GM19468 (cell line): Measurements from ENCODE around the gene ANXA4.
"Not testable (repeated sequence)": the region's sequence is repeated elsewhere in the genome, so short reads cannot be mapped to it uniquely, and the experiment has no call there.

Experiments used
- ATAC-seq: cut with Tn5 transposase; IDR thresholded peaks from one replicate; pipeline ENCODE4 v1.9.1; 2021; ENCODE audit warnings: mild to moderate bottlenecking, moderate library complexity, moderate number of reproducible peaks; ENCODE audit not compliant: unreplicated experiment; ENCODE audit errors: extremely low read depth

ANXA4 gene

DNA sequence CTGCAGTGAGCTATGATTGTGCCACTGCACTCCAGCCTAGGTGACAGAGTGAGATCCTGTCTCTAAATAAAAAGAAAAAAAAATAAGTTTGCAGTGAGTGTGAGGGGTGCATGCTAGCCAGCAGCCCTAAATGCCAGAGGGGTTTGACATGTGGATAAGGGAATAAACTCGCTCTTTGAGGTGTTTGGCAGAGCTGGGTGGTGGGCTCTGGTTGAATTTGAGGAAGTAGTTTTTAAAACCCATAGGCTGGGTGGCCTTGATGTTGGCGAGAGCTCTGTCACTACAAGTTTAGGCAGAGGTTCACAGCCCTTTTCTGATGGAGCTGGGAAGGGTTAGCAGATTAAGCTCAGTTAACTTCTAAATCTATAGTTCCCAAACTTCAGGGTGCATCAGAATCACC, 3.1 kb downstream of the ANXA4 start:
- no peak for ATAC-seq

DNA sequence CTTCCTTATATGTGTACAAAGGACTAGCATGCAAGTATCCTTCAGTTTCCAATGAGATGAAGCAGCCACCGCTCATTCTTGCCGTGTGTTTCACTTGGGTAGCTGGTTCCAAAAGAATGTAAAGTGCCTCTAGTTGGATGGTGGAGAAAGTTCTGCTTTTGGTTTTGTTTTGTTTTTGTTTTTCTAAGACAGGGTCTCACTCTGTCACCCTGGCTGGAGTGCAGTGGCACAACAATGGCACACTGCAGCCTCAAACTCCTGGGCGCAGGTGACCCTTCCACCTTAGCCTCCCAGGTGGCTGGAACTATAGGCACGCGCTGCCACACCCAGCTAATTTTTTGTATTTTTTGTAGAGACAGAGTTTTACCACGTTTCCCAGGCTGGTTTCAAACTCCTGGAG, 8.3 kb downstream of the ANXA4 start:
- ATAC-seq = no peak

DNA sequence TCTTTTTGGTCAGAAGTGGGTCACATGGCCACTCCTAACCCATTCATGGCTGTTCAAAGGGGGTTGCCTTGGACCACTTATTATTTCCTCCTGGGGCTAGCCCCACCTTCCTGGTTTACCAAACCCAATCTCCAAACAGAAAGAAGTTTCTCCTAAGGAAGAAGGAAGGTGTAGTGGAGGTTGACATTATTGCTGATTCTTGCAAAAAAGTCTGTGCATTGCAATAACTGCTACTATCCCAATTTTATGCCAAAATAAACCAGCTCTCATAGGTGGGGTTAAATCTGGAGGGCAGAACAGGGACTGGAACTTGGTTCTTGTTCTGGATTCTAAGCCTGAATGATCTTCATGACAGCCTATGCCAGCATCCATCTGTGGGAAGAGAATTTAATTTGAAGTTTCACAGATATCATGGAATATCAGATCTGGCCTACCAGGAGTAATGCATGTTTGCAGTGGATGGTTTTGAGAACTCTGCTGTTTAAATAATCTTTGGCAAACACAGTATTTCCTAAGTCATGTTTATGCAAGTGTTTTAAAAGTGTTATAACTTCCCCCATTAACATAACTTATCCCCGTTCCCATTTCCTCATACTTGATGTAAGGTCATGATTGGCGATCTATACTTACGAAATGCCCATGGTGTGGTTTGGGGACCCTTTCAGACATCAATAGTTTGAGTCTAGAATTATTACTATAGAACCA, 11.9 kb downstream of the ANXA4 start:
- ATAC-seq = no peak

DNA sequence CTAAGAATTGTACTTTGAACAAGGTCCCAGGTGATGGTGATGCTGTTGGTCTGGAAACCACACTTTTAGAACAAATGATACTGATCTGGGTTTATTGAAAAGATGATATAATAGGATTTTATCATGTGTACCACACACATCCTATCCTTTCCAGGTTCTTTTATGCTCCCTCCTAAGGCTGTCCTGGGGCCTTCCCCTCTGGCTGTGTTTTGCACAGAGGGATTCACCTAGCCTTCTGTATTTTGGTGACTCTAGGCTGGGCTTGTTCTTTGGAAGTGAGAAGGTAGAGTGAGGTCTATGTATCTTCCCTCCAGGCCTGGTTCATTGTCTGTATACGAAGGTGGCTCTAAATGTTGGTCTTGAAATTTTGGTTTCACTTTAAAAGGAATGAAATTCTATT, 12.7 kb downstream of the ANXA4 start:
- no peak for ATAC-seq

DNA sequence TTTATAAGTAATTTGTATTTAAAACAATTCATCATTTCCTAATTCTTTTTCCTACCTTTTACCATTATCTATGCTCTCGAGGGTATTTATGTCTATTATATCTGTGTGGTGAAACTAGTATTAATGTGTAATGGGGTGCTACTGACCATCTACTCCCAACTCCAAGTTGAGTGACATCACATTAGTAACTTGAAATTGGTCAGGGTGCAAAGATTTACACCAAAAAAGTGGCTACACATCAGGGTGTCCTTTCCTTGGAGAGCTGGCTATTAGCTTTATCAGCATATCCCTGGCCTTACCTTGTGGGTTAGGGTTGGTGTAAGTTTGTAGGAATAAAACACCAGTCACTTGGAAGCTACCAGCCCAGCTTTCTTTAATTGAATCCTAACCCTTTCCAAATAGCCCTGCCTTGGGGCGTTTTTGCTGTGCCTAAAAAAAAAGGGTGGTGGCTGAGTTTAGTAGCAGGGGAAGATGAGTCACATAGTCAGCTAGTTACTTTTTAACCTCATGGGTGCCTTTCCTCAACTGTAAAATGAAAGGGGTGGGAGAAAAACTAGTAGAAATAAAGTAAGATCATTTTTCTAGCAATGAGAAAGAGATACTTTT, 14.0 kb downstream of the ANXA4 start:
- ATAC-seq = no peak

DNA sequence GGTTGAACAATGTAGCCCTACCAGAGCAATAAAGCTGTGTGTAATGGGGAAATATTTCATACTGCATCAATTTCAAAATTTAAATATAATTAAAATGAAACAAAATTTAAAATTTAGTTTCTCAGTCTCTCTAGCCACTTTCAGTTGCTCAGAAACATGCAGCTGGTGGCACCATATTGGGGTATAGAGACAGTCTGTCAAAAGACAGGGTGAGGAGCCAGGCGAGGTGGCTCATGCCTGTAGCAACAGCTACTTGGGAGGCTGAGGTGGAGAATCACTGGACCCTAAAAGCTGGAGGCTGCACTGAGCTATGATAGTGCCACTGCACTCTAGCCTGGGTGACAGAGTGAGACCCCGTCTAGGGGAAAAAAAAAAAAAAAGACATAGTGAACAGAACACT, 20.1 kb downstream of the ANXA4 start:
- ATAC-seq = no peak

DNA sequence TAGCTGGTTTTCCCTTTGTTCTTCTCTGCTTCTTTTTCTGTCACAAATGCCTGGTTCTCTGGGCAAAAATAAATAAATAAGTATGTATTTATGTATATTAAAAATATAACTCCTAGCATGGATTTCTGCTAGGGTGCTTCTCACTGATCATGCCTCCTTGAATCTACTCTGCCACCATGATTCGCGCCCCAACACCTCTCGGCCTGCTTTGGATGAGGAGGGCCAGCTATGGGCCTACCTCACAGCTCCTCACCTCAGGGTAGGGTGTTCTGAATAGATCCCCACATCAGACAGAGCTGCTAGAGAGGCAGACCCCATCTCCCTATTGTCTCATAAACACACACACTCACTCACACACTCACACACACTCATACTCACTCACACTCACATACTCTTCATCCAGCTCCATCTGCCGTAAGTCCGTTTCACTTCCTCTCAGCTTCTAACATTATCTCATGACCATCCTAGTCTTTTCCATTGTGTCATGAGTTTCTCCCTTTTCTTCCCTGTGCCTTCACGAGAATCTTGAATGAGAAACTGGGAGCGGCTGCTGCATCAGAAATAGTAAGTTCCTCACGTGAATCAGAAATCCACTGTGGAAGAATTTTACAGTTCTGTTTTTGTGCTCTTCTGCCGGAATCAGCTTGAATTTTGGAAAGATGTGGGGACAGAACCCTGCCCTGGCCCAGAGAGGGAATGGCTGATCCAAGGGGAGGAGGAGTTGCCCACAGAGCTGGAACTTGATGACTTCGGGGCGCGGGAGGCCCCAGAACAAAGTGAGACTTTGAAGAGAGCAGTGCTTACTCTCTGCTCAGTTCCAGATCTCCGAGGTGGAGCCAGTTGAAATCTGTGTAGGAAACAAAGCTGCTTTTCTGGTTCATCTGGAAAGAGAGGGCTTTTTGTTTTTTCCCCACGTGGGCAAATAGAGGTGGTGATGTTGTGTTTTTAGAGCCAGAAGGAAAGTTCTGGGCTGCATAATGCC, 20.9 kb downstream of the ANXA4 start:
- ATAC-seq = no peak

DNA sequence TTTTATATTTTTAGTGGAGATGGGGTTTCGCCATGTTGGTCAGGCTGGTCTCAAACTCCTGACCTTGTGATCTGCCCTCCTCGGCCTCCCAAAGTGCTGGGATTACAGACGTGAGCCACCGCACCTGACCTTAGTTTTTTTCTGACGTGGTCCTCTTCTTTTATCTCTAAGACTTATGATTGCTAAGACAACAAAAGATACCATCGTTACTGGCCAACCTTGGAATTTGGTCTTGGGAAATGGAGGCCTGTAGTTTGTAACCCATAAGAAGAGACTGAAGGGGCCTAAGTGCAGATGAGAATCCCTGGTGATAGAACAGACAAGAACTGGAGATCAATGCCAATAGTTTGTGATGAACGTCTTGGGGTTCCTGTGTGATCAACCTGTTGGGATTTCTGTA, 21.9 kb downstream of the ANXA4 start:
- not testable (repeated sequence) for ATAC-seq

DNA sequence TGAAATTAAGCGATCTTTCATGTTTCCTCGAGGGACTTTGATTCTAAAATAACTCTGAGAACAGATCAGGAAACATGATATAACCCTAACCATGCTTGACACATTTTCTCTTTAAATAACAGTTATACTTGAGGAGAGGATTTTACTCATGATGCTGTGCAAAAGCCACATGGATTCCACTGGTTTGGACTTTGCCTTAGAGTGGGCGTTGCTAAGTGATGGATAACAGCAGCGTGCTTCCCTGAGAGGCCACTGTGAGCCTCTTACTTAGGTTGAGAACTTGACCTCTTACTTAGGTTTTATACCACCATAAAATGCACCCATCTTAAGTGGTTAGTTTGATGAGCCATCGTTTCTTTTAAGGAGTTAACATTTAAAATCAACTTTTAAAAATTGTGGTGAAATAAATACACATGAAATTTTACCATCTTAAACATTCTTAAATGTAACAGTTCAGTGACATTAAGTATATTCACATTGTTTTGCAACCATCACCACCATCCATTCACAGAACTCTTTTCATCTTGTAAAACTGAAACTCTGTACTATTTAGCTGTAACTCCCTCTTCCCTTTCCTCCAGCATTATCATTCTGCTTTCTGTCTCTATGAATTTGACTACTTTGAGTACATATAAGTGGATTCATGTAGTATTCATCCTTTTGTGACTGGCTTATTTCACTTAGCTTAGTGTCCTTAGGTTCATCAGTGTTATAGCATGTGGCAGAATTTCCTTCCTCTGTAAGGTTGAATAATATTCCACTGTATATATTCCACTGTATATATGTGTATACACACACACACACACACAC, 22.6 kb downstream of the ANXA4 start:
- no peak for ATAC-seq

DNA sequence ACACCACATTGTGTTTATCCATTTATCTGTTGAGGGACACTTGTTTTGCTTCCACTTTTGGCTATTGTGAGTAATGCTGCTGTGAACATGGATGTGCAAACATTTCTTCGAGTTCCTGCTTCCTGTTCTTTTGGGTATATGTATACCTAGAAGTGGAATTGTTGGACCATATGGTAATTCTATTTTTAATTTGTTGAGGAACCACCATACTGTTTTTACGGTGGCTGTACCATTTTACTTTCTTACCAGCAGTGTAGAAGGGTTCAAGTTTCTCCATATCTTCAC, 23.1 kb downstream of the ANXA4 start:
- ATAC-seq = no peak

DNA sequence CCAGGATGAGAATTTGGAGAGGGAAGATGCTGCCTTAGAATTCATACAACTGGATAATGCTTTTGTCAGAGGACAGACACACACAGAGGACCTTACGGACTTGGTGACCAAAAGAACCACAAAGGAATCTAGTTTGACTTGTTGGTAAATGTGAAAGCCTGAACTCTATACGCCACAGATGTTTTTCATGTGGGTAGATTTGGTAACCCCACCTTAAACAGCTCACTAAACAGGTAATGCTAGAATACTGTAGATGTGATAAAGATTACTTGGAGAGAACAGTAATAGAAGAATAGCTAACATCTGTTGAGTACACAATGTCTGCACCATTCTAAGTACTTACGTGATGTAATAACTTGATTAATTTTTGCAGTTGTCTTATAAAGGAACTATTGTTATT, 24.1 kb downstream of the ANXA4 start:
- ATAC-seq = no peak

DNA sequence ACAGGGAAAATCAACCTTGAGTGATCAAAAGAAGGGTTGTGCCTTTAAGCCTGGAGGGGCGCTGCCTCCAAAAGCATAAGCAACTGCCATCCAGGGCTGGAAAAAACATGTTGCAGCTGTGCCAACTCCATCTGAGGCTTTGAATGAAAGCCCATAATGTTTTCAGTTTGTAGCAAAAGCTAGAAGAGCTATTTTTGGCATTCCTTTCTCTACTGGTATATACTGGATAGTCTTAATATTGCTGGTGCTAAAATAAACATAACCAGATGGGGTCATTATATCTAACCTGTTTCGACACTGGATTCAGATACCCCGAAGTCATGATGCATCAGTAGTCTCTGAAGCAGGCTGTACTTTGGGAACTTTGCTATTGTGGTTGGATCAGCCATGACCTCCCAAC, 25.1 kb downstream of the ANXA4 start:
- no peak for ATAC-seq

DNA sequence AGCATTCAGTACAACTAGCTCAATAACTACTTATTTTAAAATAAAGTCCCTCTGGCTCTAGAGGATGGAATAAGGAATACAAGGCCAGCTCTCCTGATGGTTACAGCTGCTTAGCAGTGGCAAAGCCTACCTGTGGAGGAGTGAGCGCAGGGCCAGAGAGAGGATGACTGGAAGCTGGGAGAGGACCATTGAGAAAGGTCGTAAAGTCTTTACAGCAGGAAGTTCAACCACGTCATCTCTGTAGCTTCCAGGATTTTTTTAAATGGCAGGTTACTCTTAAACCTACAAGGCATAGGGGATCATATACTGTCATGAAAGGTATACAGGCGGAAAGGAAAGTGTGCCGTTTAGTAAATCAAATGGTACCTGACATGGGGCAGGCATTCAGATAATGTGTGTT, 26.3 kb downstream of the ANXA4 start:
- ATAC-seq = no peak

DNA sequence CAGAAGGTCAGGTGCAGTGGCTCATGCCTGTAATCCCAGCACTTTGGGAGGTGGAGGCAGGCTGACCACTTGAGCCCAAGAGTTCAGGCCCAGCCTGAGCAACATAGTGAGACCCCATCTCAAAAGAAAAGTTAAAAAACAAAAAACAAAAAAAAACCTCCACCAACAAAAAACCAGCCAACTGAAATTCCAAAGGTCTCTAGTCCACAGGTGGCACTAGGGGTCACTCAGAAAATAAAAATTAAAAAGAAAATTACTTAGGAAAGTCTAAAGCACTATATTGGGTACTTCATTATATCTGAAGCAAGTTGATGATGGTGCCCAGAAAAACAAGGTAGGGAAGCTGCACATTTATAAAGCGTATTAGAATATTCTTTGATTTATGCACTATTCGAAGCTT, 26.9 kb downstream of the ANXA4 start:
- no peak for ATAC-seq

DNA sequence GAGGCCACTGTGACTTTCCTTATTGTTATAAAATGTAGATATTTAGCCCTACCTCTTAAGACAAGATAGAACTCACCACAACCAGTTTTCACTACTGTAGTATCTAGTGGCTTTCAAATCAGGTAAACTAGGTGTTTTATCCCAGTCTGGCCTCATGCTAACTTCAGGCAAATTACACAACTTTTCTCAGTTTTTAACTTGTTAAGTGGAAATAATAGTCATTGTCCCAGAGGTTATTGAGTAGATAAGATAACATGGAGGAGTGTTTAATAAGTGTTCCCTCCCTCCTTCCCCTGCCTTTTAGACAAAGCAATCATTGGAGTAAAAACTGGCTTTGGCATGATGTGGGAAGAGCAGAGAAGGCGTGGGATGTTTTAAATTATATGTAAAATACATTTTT, 27.3 kb downstream of the ANXA4 start:
- no peak for ATAC-seq

DNA sequence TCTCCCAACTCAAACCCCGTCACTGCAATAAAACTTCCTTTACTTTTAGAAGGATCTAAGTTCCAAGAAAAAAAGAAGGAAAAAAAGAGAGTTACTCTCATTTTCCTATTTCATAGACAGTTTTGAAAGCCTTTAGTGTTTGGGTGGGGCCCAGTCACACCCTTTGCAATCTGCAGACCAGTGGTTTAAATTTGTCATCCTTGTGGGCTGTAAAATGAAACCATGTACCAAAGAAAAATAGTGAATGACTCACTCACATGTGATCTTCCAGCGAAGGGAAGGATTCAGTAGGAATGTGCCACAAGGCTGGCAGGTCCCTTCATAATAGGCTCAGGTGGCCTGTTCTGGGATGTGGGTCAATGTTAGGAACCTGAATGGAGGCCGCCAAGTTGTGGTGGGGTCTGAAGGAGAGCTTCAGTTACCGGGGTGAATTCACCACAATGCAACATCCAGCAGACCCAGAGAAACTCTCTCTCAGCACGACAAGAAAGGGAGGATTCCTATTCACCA, 28.3 kb downstream of the ANXA4 start:
- ATAC-seq = no peak

DNA sequence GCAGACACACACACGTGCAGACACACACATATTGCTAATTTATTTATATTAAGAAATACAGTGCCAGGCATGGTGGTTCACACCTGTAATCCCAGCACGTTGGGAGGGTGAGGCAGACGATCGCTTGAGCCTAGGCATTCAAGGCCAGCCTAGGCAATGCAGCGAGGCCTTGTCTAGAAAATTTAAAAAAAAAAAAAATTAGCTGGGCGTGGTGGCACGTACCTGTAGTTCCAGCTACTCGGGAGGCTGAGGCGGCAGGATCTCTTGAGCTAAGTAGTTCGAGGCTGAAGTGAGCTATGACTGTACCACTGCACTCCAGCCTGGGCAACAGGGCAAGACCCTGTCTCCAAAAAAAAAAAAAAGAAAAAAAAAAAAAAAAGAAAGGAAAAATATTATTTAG, 28.8 kb downstream of the ANXA4 start:
- ATAC-seq = no peak

DNA sequence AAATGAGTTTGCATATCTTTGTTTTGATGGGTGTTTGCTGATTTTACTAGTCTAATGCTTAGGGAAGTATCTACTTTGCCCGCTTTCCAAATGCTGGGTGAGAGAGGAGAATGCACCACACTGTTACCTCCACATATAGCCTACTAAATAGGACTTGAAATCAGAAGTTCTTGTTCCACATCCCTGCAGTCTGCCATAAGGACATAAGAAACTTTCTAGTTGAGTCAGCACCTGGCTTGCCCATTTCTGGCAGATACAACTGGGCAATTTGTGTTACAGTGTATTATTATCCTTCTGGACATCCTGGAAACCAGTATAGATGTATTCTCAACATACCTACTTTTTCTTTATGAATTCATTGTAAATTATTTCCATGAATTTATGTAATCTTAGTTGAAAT, 29.5 kb downstream of the ANXA4 start:
- ATAC-seq = no peak

DNA sequence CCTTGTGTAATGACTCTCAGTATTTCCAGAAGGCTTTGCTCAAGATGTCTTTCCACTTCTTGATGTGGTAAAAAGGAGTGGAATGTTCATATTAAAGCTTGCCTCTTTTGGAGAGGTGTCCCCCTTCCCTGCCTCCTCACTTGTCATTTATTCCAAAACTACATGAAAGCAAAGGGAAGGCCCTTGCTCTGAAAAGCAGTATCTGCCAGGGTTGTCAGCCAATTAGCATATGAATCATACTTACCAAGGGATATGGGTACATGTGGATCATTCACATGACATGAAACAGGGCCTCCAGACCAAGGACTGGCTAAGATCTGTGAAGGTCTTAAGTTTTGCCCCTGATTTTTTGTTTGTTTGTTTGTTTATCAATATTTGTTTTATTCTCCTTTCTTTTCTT, 31.3 kb downstream of the ANXA4 start:
- no peak for ATAC-seq

DNA sequence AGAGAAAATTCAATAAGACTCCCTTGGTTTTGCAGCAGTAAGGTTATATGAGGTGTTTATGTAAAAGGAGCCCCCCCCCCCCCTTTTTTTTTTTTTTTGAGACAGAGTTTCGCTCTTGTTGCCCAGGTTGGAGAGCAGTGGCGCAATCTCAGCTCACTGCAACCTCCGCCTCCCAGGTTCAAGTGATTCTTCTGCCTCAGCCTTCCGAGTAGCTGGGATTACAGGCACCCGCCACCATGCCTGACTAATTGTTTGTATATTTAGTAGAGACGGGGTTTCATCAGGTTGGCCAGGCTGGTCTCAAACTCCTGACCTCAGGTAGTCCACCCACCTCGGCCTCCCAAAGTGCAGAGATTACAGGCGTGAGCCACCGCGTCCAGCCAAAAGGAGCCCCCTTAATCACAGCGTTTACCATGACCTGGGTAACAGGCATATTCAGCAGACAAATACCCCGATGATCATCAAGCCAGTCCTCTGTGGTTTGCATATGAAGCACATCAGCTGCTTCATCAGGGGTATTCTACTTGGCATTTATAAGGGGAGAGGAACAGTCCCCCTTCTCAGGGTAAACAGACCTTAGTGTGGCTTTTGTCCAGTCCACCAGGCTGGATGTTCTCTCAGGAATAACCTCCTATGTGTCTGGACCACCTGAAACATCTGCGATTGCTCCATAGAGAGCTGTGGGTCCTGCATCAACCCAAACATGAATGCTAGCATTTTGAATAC, 32.5 kb downstream of the ANXA4 start:
- ATAC-seq = peak; percentile 8
